Ovary (tissue), 9 donors: Measurements from ENCODE around the gene TTC7B. TPM values are rescaled to one million over a fixed set of nuclear protein-coding genes. Genes with fewer than 3 reads are reported as not detected.

Source experiments
- DNase-seq, 5 donors: peaks; one replicate each; pipeline ENCODE4 v3.0.0-alpha.2; 2019 to 2020
- H3K27ac ChIP-seq, 2 donors: fragments of 200-600 bp; one replicate each; pipeline versions ENCODE4 v1.5.1 to v1.8.0; 2019 to 2022
- H3K27me3 ChIP-seq: fragments of 200-600 bp; one replicate; pipeline ENCODE4 v1.8.0; 2022
- H3K36me3 ChIP-seq: fragments of 200-600 bp; sonication (generic); one replicate; pipeline ENCODE4 v1.5.1; 2019
- H3K4me1 ChIP-seq: one replicate; pipeline ENCODE4 v1.8.1; 2013; ENCODE audit warnings: mild to moderate bottlenecking, moderate library complexity; ENCODE audit not compliant: insufficient read depth
- H3K4me3 ChIP-seq: fragments of 200-600 bp; sonication (generic); one replicate; pipeline ENCODE4 v1.5.1; 2017
- H3K9me3 ChIP-seq, 2 donors: fragments of 200-600 bp in 1 of 2; sonication (generic) in 1 of 2; one replicate each; pipeline versions ENCODE4 v1.5.1 to v1.8.1; 2013 to 2019; ENCODE audit warnings: mild to moderate bottlenecking in 1 of 2, moderate library complexity in 1 of 2
- CTCF ChIP-seq, 3 donors: fragments of 450-650 bp in 2 of 3; fragments of 200-600 bp in 1 of 3; IDR thresholded peaks; one replicate each; pipeline versions ENCODE4 v1.5.1 to v1.8.0; 2016 to 2022; ENCODE audit warnings: antibody characterized with exemption in 3 of 3, mild to moderate bottlenecking in 1 of 3
- EP300 ChIP-seq: sonication (generic); formaldehyde crosslinking; IDR thresholded peaks from one replicate; pipeline ENCODE4 v1.6.1; 2017; ENCODE audit warnings: antibody characterized with exemption
- POLR2A ChIP-seq: fragments of 450-650 bp; IDR thresholded peaks from one replicate; pipeline ENCODE4 v1.6.1; 2017; ENCODE audit warnings: antibody characterized with exemption, mild to moderate bottlenecking, moderate library complexity
- WGBS, 3 donors: extraction: QIAGEN DNeasy Blood & Tissue Kit in 1 of 3; methylation state at CpG; one replicate each; pipeline versions ENCODE4 v1.1.5 to v1.1.7; 2013 to 2017; 5-methylcytosine and 5-hydroxymethylcytosine counted together
- intact Hi-C, 4 donors: fragments of 100-400 bp; cut with DNase I; formaldehyde crosslinking; loops; one replicate each; pipeline versions ENCODE4 v1.11.0 to v1.15.1; 2022 to 2023
- polyA plus RNA-seq, 2 donors: library from polyadenylated mRNA; stranded (reverse); fragments of 200-250 nt in 1 of 2; fragments of 350-450 nt in 1 of 2; fragmentation: Illumina TruSeq in 1 of 2; extraction: RNeasy Lipid Tissue Mini Kit (QIAGEN cat#74804) in 1 of 2; gene quantifications; one replicate each; pipeline ENCODE4 v1.2.3, GENCODE V29; 2013 to 2014
- total RNA-seq, 7 donors: library from RNA; depleted of rRNA in 2 of 7; stranded (reverse); fragments of >200 nt in 2 of 7; fragmentation: NEBNext Ultra II Directional in 3 of 7; extraction: Animal tissue kit (Norgen Biotek cat#: 25700) in 3 of 7; gene quantifications; one replicate each; pipeline versions ENCODE4 v1.1.0 to v1.2.4, GENCODE V29; 2016 to 2023
- donor health status: DM: no; HTN: no; CAD: no; lungs with moderate emphysema.
- donor health status: DM: no; HTN: no; CAD: no.
- donor health status: Bipolar disorder and iron deficiency.
- donor health status: DM: yes; HTN: yes; CAD: no.
- donor health status: DM: no; HTN: no; CAD: no.
- donor health status: DM: yes; HTN: yes; CAD: no.

The TTC7B gene
- total and polyA plus RNA-seq, 9 donors = 18.2 to 39.5 (median 34.2) TPM

- no peak for DNase-seq
- H3K27me3 ChIP-seq = no peaks in the 10 kb centered on the region
- H3K9me3 ChIP-seq = no peaks in the 10 kb centered on the region
- no peak overlapping the region for H3K4me3 ChIP-seq
- H3K36me3 ChIP-seq = no peaks in the 10 kb centered on the region
- no peak overlapping the region for H3K27ac ChIP-seq
- TF ChIP-seq POLR2A (no peak), CTCF (IDR thresholded peaks at IDR 0.05) (no peak), EP300 (no peak)
- H3K4me1 ChIP-seq = no peaks in the 10 kb centered on the region
- intact Hi-C loops = no loop called here
- WGBS, 3 donors = 91 to 94% (median 92%) methylated on average over 8 of the region's 8 CpGs
These were observed 219.5 kb downstream of the TTC7B start for GRCh38 chr14:90596733-90597132.

GRCh38 chr14:90593254-90594040 lies 222.8 kb downstream of the TTC7B start:
- 83 to 85% (median 84%) methylated on average over 25 of the region's 25 CpGs for WGBS, 3 donors
- H3K4me1 ChIP-seq = no peaks in the 10 kb centered on the region
- intact Hi-C loops = no loop called here

GRCh38 chr14:90592655-90593054 lies 223.6 kb downstream of the TTC7B start:
- TF ChIP-seq EP300 (no peak), CTCF (IDR thresholded peaks at IDR 0.05) (no peak), POLR2A (no peak)
- H3K4me3 ChIP-seq = no peak overlapping the region
- H3K4me1 ChIP-seq = no peaks in the 10 kb centered on the region
- no peaks in the 10 kb centered on the region for H3K27me3 ChIP-seq
- H3K36me3 ChIP-seq = no peaks in the 10 kb centered on the region
- no peak overlapping the region for H3K27ac ChIP-seq
- no peaks in the 10 kb centered on the region for H3K9me3 ChIP-seq
- WGBS, 3 donors = 93 to 96% (median 95%) methylated on average over 2 to 3 of the region's 3 CpGs
- DNase-seq = no peak
- intact Hi-C loops = no loop called here

More at GRCh38 chr14:90593254-90594040, 222.8 kb downstream of the TTC7B start:
- TF ChIP-seq POLR2A = no peak
- TF ChIP-seq EP300 = no peak
- TF ChIP-seq CTCF (IDR thresholded peaks at IDR 0.05) = no peak
- Histone ChIP-seq H3K27me3 (no peaks in the 10 kb centered on the region), H3K36me3 (no peaks in the 10 kb centered on the region), H3K9me3 (no peaks in the 10 kb centered on the region), H3K4me3 (no peak overlapping the region), H3K27ac (no peak overlapping the region)
- DNase-seq = no peak

- no peaks in the 10 kb centered on the region for H3K9me3 ChIP-seq
- TF ChIP-seq POLR2A (no peak), EP300 (no peak), CTCF (IDR thresholded peaks at IDR 0.05) (no peak)
- intact Hi-C loops = no loop called here
- no peak for DNase-seq
- H3K27ac ChIP-seq = no peak overlapping the region
- H3K36me3 ChIP-seq = no peaks in the 10 kb centered on the region
- H3K27me3 ChIP-seq = no peaks in the 10 kb centered on the region
- no peaks in the 10 kb centered on the region for H3K4me1 ChIP-seq
- WGBS, 3 donors = 92 to 98% (median 94%) methylated on average over 10 of the region's 10 CpGs
- no peak overlapping the region for H3K4me3 ChIP-seq
These were observed 228.3 kb downstream of the TTC7B start for GRCh38 chr14:90587918-90588317.
